ENCODE results near the gene EIF4E2.

EIF4E2 gene

GRCh38 chr2:232539298-232540231, 10.9 kb upstream of the EIF4E2 start, which contains the start of gene CHRNG:
CHRNG (plus strand) TSS chr2:232539692; CDS start chr2:232539748, 56 bp downstream.
- Histone ChIP-seq H3K9ac (ENCODE audit: low read depth, low read length) (no peak within 1 kb of the TSS), H3K4me3 (ENCODE audit: low read depth, low read length) (no peak within 1 kb of the TSS)

GRCh38 chr2:232540441-232541041, 9.9 kb upstream of the EIF4E2 start:
- no peaks in the 10 kb centered on the region for H3K36me3 ChIP-seq (ENCODE audit: control insufficient read depth, insufficient read depth, low read length)
- no peaks in the 10 kb centered on the region for H3K27me3 ChIP-seq (ENCODE audit: control insufficient read depth, insufficient read depth, low read length)
- no peak overlapping the region for H3K4me3 ChIP-seq (ENCODE audit: low read depth, low read length)
- no peaks in the 10 kb centered on the region for H3K9me3 ChIP-seq (ENCODE audit: control insufficient read depth, insufficient read depth, low read length)
- H3K4me1 ChIP-seq (ENCODE audit: control insufficient read depth, insufficient read depth, low read length) = peaks cover 9% of the 10 kb centered on the region; the same call in 1 of the 2 replicates
- H3K27ac ChIP-seq (ENCODE audit: low read depth, low read length) = no peak overlapping the region
- no peak overlapping the region for H3K9ac ChIP-seq (ENCODE audit: low read depth, low read length)

More at GRCh38 chr2:232539298-232540231, 10.9 kb upstream of the EIF4E2 start, which contains the start of gene CHRNG:
- Histone ChIP-seq H3K4me1 (ENCODE audit: control insufficient read depth, insufficient read depth, low read length) (peaks cover 9% of the 10 kb centered on the region; the same call in 1 of the 2 replicates), H3K36me3 (ENCODE audit: control insufficient read depth, insufficient read depth, low read length) (no peaks in the 10 kb centered on the region), H3K27ac (ENCODE audit: low read depth, low read length) (no peak within 1 kb of the TSS), H3K9me3 (ENCODE audit: control insufficient read depth, insufficient read depth, low read length) (no peaks in the 10 kb centered on the region), H3K27me3 (ENCODE audit: control insufficient read depth, insufficient read depth, low read length) (no peaks in the 10 kb centered on the region)

GRCh38 chr2:232541195-232541960, 9.1 kb upstream of the EIF4E2 start:
- H3K9ac ChIP-seq (ENCODE audit: low read depth, low read length) = no peak overlapping the region

GRCh38 chr2:232541961-232542714, 8.4 kb upstream of the EIF4E2 start:
- H3K36me3 ChIP-seq (ENCODE audit: control insufficient read depth, insufficient read depth, low read length) = peaks cover 3% of the 10 kb centered on the region
- H3K27ac ChIP-seq (ENCODE audit: low read depth, low read length) = no peak overlapping the region
- H3K4me3 ChIP-seq (ENCODE audit: low read depth, low read length) = no peak overlapping the region
- H3K27me3 ChIP-seq (ENCODE audit: control insufficient read depth, insufficient read depth, low read length) = no peaks in the 10 kb centered on the region
- peaks cover 9% of the 10 kb centered on the region; the same call in 1 of the 2 replicates for H3K4me1 ChIP-seq (ENCODE audit: control insufficient read depth, insufficient read depth, low read length)
- H3K9me3 ChIP-seq (ENCODE audit: control insufficient read depth, insufficient read depth, low read length) = no peaks in the 10 kb centered on the region
- H3K9ac ChIP-seq (ENCODE audit: low read depth, low read length) = no peak overlapping the region

More at GRCh38 chr2:232541195-232541960, 9.1 kb upstream of the EIF4E2 start:
- no peak overlapping the region for H3K27ac ChIP-seq (ENCODE audit: low read depth, low read length)
- no peaks in the 10 kb centered on the region for H3K9me3 ChIP-seq (ENCODE audit: control insufficient read depth, insufficient read depth, low read length)
- H3K4me3 ChIP-seq (ENCODE audit: low read depth, low read length) = no peak overlapping the region
- H3K36me3 ChIP-seq (ENCODE audit: control insufficient read depth, insufficient read depth, low read length) = no peaks in the 10 kb centered on the region
- H3K4me1 ChIP-seq (ENCODE audit: control insufficient read depth, insufficient read depth, low read length) = peaks cover 9% of the 10 kb centered on the region; the same call in 1 of the 2 replicates
- H3K27me3 ChIP-seq (ENCODE audit: control insufficient read depth, insufficient read depth, low read length) = no peaks in the 10 kb centered on the region

GRCh38 chr2:232542715-232543467, 7.6 kb upstream of the EIF4E2 start:
- no peak overlapping the region for H3K27ac ChIP-seq (ENCODE audit: low read depth, low read length)
- peaks cover 11% of the 10 kb centered on the region for H3K36me3 ChIP-seq (ENCODE audit: control insufficient read depth, insufficient read depth, low read length)
- no peaks in the 10 kb centered on the region for H3K9me3 ChIP-seq (ENCODE audit: control insufficient read depth, insufficient read depth, low read length)
- H3K27me3 ChIP-seq (ENCODE audit: control insufficient read depth, insufficient read depth, low read length) = no peaks in the 10 kb centered on the region
- H3K9ac ChIP-seq (ENCODE audit: low read depth, low read length) = no peak overlapping the region
- no peak overlapping the region for H3K4me3 ChIP-seq (ENCODE audit: low read depth, low read length)
- H3K4me1 ChIP-seq (ENCODE audit: control insufficient read depth, insufficient read depth, low read length) = peaks cover 9% of the 10 kb centered on the region; the same call in 1 of the 2 replicates

- Histone ChIP-seq H3K9me3 (ENCODE audit: control insufficient read depth, insufficient read depth, low read length) (no peaks in the 10 kb centered on the region), H3K4me3 (ENCODE audit: low read depth, low read length) (no peak overlapping the region), H3K27ac (ENCODE audit: low read depth, low read length) (no peak overlapping the region), H3K4me1 (ENCODE audit: control insufficient read depth, insufficient read depth, low read length) (peaks cover 5% of the 10 kb centered on the region; the same call in 1 of the 2 replicates), H3K27me3 (ENCODE audit: control insufficient read depth, insufficient read depth, low read length) (no peaks in the 10 kb centered on the region), H3K36me3 (ENCODE audit: control insufficient read depth, insufficient read depth, low read length) (peaks cover 12% of the 10 kb centered on the region), H3K9ac (ENCODE audit: low read depth, low read length) (no peak overlapping the region)
These were observed 7.0 kb upstream of the EIF4E2 start for GRCh38 chr2:232543491-232543890.

- Histone ChIP-seq H3K27ac (ENCODE audit: low read depth, low read length) (no peak overlapping the region), H3K4me3 (ENCODE audit: low read depth, low read length) (no peak overlapping the region), H3K36me3 (ENCODE audit: control insufficient read depth, insufficient read depth, low read length) (peaks cover 12% of the 10 kb centered on the region), H3K27me3 (ENCODE audit: control insufficient read depth, insufficient read depth, low read length) (no peaks in the 10 kb centered on the region), H3K9ac (ENCODE audit: low read depth, low read length) (no peak overlapping the region), H3K4me1 (ENCODE audit: control insufficient read depth, insufficient read depth, low read length) (peaks cover 3% of the 10 kb centered on the region; the same call in 1 of the 2 replicates), H3K9me3 (ENCODE audit: control insufficient read depth, insufficient read depth, low read length) (no peaks in the 10 kb centered on the region)
These were observed 6.4 kb upstream of the EIF4E2 start for GRCh38 chr2:232543928-232544631.

- Histone ChIP-seq H3K27me3 (ENCODE audit: control insufficient read depth, insufficient read depth, low read length) (no peaks in the 10 kb centered on the region), H3K27ac (ENCODE audit: low read depth, low read length) (no peak overlapping the region), H3K9ac (ENCODE audit: low read depth, low read length) (no peak overlapping the region), H3K4me1 (ENCODE audit: control insufficient read depth, insufficient read depth, low read length) (no peaks in the 10 kb centered on the region; the same call in 1 of the 2 replicates), H3K9me3 (ENCODE audit: control insufficient read depth, insufficient read depth, low read length) (no peaks in the 10 kb centered on the region), H3K4me3 (ENCODE audit: low read depth, low read length) (no peak overlapping the region), H3K36me3 (ENCODE audit: control insufficient read depth, insufficient read depth, low read length) (peaks cover 12% of the 10 kb centered on the region)
These were observed 5.8 kb upstream of the EIF4E2 start for GRCh38 chr2:232544674-232545073.

GRCh38 chr2:232545511-232546375, 4.7 kb upstream of the EIF4E2 start:
- H3K4me1 ChIP-seq (ENCODE audit: control insufficient read depth, insufficient read depth, low read length) = no peaks in the 10 kb centered on the region
- no peak overlapping the region for H3K9ac ChIP-seq (ENCODE audit: low read depth, low read length)
- no peaks in the 10 kb centered on the region for H3K9me3 ChIP-seq (ENCODE audit: control insufficient read depth, insufficient read depth, low read length)
- no peak overlapping the region for H3K4me3 ChIP-seq (ENCODE audit: low read depth, low read length)
- no peaks in the 10 kb centered on the region for H3K27me3 ChIP-seq (ENCODE audit: control insufficient read depth, insufficient read depth, low read length)
- H3K27ac ChIP-seq (ENCODE audit: low read depth, low read length) = no peak overlapping the region
- peaks cover 12% of the 10 kb centered on the region for H3K36me3 ChIP-seq (ENCODE audit: control insufficient read depth, insufficient read depth, low read length)

Measured in HUES48 (cell line).